SH-SY5Y (cell line): ENCODE results near the gene GGPS1.

Experiments used
- GATA2 ChIP-seq: IDR thresholded peaks from 2 replicates; pipeline ENCODE4 v1.6.1; 2011; ENCODE audit warnings: mild to moderate bottlenecking, low read depth, low read length
- GATA3 ChIP-seq: IDR thresholded peaks from 2 replicates; pipeline ENCODE4 v1.6.1; 2011; ENCODE audit warnings: low read depth, mild to moderate bottlenecking, low read length, moderate library complexity

The GGPS1 gene

DNA sequence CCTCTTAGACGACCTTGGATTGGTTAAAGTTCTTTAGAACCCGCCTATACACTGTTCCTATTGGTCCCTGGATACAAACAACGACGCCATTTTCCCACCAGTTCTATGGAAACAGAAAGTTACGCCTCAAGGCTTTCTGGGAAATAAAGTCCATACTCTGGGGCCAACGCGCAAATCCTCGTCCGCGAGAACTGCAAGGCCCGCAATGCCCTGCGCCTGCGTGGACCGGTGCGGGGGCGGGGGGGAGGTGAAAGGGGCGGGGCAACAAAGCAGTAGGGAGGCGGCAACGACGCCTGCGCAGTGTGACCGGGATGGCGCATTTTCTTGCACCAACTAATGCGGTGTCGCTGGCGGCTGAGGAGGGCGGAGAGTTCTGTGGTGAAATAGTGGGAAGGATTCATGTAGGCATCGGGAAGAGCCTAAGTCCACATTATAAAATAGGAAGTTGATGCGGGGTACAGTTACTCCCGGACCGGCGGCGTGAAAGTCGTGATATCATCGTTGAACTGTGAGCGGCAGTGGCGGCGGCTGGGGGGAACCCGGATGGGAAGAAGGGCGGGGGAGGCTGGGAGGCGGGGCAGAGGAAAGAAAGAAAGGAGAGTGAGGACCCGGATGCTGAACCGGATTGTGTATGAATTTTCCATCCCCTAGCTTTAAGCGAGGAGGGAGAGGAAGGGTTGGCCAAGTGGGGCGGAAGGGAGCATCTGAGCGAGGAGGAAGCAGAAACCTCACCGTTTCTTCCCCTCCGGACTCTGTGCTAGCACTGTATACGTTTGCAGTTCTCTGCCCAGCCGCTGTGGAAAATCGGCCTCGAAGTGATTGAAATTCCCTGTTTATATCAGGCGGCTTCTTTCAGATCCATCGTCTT, at the start of gene GGPS1:
TSS of gene GGPS1 (plus strand) at position 300 of the 868 bp plus-strand sequence. CDS start 6,695 bp downstream, outside the sequence.
- TF ChIP-seq GATA3 (no peak), GATA2 (peak; percentile 52; the same call in 1 of the 2 replicates)

DNA sequence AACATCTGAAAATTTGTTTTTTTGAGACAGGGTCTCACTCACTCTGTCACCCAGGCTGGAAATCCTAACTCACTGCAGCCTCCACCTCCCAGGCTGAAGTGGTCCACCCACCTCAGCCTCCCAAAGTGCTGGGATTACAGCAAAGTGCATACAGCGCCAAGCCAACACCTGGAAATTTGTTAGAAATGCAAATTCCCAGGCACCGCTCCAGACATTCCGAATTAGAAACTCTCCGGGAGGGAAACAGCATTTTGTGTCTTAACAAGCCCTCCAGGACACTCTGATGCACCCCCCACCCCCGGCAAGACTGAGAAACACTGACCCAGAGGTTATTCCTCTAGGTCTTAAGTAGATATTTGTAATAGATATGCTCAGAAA, 49.5 kb upstream of the GGPS1 start:
- TF ChIP-seq GATA2 (no peak), GATA3 (no peak)

DNA sequence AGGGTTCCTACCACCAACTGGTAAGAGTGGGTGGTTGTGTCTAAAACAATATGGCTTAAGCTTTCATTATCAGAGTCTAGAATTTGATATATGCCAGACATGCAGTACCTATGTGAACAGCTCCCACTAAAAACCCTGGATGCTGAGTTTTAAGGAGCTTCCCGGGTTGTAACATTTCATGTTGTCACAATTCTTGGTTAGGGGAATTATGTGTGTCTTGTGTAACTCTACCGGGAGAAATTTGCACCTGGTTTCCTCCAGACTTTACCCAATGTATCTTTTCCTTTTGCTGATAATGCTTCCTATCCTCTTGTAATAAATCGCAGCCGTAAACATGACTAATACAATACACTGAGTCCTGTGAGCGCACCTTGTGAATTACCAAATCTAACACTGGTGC, 48.7 kb upstream of the GGPS1 start:
- no peak for TF ChIP-seq GATA3
- TF ChIP-seq GATA2, result no peak

DNA sequence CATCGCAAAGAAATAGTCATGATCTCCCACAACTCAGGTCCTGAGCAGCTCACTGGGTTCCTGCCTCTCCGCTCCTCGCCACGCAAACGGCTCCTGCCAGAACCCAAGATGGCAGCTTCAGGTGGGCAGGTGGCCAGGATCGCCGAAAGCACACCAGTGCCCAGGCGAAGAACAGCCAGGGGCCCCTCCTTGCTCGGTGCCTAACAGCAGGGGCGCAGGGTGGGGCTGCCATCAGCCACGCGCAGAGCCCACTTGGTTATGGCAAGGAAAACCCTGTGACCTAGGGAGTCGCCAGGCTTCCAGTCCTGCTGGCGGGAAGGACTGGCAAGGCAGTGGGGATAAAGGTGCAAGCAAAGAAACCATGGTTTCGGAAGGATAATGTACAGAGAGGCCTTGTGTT, 47.9 kb upstream of the GGPS1 start:
- TF ChIP-seq GATA3, result no peak
- TF ChIP-seq GATA2, result no peak

DNA sequence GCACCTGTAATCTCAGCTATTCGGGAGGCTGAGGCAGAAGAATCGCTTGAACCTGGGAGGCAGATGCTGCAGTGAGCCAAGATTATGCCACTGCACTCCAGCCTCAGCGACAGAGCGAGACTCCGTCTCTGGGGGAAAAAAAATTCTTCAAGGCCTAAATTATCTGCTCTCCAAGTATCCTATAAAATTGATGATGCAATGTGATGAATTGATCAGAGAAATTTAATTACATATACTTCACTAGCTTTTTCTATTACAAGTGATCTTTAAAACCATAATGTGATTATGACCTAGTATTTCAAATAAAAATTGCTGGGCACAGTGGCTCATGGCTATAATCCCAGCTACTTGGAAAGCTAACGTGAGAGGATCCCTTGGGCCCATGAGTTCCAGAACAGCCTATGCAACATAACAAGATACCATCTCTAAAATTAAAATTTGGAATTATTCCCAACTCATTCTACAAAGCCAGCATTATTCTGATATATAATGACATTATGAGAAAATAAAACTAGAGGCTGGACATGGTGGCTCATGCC, 44.1 kb upstream of the GGPS1 start:
- no peak for TF ChIP-seq GATA3
- no peak for TF ChIP-seq GATA2

DNA sequence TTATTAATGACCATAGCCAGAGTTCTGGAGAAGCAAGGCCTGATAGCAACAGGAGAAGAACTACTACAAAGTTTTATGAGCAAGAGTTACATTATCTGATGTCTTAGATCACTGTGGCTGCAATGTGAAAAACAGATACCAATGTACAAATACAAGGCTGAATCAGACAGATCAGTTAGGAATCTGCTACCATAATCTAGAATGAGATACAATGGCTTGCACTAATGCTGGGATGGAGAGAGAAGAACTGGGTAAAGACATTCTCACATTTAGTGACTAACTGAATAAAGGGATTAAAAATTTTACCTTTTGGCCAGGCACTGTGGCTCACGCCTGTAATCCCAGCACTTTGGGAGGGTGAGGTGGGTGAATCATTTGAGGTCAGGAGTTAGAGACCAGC, 41.7 kb upstream of the GGPS1 start:
- TF ChIP-seq GATA2, result no peak
- no peak for TF ChIP-seq GATA3

DNA sequence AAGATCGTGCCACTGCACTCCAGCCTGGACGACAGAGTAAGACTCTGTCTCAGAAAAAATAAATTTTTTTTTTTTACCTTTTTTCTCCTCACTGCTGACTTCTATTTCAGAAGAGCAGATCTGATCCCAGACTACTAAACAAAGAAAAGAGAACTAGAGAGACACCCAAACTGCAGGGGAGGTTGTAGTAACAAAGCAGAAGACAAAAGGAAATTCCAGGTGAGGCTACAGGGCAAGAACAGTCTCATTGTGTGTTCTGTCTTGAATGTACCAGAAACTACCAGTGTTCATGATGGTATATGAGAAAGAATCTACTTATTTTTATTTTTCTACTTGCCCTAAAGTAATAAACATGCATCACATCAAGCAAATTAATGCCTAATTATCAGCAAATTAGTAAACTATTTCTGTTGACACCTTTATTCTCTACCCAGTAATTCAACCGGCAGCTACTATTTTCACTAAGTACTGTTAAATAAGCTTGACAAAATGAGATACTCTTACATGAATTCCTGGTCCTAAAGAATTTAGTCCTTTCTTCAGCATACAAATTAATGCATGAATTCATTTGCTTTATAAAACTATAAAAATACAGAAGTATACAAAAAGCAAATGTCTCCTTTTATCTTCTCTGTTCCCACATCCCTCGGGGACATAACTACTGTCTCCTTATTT, 41.0 kb upstream of the GGPS1 start:
- no peak for TF ChIP-seq GATA2
- TF ChIP-seq GATA3, result no peak

DNA sequence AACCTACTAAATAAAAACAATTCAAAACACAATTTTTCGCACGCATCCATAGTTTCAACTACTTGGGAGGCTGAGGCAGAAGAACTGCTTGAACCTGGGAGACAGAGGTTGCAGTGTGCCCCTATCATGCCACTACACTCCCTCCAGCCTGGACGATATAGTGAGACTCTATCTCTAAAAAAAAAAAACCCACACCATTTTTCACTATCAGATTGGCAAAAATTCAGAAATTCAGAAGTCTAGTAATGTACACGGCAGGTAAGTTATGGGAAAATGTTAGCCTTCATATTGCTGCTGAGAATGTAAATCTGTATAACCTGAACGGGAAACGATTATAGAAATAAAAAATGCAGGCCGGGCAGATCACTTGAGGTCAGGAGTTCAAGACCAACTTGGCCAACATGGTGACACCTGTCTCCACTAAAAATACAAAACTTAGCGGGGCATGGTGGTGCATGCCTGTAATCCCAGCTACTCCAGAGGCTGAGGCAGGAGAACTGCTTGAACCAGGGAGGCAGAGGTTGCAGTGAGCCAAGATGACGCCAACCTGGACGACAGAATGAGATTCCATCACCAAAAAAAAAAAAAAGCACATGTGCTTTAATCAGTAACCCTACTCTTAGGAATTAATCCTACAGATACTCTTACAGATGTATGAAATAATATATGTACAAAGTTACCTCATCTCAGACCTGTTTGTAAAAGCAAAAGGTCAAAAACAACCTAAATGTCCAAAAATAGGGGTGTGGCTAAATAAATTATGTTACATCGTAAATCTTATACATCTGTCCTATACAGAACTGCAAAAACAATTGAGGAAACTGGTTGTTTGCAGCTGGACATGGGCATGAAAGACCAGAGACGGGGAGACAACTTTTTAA, 38.3 kb upstream of the GGPS1 start:
- TF ChIP-seq GATA2 (no peak), GATA3 (no peak)

DNA sequence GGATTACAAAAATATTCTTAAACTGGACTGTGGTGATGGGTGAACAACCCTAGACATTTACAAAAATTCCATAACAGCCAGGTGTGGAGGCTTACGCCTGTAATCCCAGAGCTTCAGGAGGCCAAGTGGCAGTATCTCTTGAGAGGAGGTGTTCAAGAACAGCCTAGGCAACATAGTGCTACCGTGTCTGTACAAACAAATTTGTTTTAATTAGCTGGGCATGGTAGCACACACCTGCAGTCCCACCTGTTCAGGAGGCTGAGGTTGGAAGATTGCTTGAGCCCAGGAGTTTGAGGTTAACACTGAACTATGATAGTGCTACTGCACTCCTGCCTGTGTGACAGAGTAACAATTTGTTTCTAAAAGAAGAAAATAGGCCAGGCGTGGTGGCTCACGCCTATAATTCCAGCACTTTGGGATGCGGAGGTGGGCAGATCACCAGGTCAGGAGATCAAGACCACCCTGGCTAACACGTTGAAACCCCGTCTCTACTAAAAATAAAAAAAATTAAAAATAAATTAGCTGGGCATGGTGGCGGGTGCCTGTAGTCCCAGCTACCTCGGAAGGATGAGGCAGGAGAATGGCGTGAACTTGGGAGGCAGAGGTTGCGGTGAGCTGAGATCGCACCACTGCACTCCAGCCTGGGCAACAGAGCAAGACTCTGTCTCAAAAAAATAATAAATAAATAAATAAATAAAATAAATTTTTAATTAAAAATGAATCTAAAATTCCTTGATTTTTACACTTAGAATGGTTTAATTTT, 37.4 kb upstream of the GGPS1 start:
- TF ChIP-seq GATA3 (no peak), GATA2 (no peak)

DNA sequence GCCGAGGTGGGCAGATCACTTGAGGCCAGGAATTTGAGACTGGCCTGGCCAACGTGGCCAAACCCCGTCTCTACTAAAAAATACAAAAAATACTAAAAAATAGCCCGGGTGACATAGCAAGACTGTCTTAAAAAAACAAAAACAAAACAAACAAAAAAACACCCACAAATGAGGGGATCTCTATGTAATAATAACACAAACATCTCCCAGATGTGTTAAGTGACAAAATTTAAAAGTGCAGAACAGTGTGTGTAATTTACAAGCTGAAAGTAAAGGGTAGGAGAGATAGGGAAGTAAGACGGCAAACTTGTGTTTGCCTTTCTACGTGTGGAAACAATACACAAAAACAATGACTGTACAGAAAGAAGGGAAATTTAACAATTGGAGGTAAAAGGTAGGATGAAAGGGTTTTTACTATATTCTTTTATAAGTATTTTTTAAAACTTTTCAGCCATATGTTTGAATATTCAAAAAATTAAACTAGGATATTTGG, 36.7 kb upstream of the GGPS1 start:
- no peak for TF ChIP-seq GATA2

DNA sequence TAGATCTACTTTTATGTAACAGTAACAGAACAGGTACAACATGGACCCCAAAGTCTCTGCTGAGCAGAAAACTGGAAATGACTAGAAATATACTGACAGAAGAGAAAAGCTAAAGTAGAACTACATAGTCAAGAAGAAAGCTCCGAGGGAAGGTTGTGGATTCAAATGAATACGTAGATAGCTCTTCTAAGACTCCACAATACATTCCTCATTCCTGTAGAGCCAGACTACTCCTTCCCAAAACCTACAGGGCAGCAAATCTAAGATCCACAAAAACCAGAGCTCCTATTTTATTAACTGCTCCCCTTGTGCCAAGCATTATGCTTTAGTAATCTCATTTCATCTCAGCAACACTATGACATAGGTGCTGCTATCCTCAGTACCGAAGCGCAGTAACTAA, 35.6 kb upstream of the GGPS1 start:
- TF ChIP-seq GATA2, result no peak
- TF ChIP-seq GATA3, result no peak

DNA sequence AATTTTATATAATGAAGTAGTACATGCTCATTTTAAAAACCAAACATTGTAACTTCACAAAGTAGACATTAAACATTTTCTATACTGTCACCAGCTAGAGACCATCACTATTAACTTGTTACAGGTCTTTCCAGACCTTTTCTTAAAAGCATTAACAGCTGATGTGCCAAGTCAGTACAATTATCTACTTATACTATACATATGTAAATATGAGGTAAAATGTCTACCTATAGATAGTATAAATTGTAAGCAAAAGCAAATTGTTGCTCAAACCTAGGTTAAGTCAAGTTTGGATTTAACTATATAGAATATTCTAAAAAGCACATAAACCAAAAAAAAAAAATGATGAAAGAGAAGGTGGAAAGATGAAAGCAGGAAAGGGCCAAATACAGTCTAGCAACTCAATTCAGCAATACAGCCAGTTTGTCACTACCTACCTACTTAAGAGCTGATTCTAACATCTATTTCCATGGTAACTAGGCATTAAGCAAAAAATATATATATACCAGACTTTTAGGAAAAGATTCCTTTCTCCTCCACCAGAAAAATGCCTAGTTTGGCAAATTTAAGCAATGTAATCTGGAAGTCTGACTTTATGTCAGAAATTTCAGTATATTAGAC, 34.9 kb upstream of the GGPS1 start:
- no peak for TF ChIP-seq GATA2
- TF ChIP-seq GATA3, result no peak

DNA sequence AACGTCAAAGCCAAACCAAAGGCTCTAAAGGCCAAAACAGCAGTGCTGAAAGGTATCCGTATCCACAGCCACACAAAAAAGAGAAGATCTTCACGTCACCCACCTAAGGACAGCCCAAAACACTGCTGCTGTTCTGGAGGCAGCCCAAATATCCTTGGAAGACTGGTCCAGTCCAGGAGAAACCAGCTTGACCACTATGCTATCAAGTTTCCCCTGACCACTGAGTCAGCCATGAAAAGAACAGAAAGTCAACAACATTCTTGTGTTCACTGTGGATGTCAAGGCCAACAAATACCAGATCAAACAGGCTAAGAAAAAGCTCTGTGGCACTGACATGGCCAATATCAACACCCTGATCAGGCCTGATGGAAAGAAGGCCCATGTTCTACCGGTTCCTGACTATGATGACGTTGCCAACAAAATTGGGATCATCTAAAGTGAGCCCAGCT, 32.4 kb upstream of the GGPS1 start:
- TF ChIP-seq GATA3 (no peak), GATA2 (no peak)
